Hematopoietic multipotent progenitor cell treated with erythropoietin and hydrocortisone succinate and interleukin-3 and kit ligand, for 6 days (in vitro differentiated cells): Measurements from ENCODE around the gene PRPF6.
"Not testable (repeated sequence)": the region's sequence is repeated elsewhere in the genome, so short reads cannot be mapped to it uniquely, and the experiment has no call there.

Experiments
- DNase-seq: peaks from one replicate; pipeline ENCODE4 v3.0.0-alpha.2; 2015

Gene PRPF6

GRCh38 chr20:63960654-63961621 is 20.0 kb upstream of the PRPF6 start:
- DNase-seq: not testable (repeated sequence)

DNA sequence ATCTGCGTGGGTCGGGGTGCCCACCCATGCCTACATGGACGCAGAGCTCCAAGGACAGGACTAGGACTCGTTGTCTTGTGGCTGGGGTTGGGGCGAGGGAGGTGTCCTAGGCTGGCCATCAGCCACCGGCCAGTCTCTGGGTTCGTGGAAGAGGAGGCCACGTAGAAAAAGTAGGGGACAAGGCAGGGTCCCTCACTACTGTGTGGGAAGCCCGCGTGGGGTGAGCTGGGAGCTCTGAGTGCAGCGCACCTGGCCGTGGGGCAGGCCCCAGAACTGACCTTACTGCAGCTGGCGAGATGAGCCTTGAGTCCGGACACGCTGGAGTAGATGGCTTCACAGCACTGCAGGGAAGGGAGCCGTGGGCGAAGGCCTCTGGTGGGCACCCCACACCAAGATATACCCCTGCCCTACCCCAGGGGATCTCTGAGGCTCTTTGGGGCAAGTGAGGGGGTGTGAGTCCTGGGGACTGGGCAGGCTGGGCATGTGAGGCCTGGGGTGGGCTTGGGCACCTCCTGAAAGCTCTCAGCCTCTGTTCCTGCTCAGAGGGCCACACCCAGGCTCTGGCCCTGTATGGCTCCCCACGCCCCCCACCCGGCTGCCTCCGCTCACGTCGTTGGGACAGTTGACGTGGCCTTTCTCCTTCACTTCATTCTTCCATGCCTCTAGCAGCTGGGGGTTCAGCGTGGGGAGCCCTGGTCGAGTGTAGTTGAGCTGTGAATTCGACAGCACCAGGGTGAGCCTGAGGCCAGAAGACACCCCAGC is 19.1 kb upstream of the PRPF6 start:
- no peak for DNase-seq

- DNase-seq: no peak
These were observed 18.2 kb upstream of the PRPF6 start for GRCh38 chr20:63962426-63963347.

- no peak for DNase-seq
These were observed 17.6 kb upstream of the PRPF6 start for GRCh38 chr20:63963348-63963741.

DNA sequence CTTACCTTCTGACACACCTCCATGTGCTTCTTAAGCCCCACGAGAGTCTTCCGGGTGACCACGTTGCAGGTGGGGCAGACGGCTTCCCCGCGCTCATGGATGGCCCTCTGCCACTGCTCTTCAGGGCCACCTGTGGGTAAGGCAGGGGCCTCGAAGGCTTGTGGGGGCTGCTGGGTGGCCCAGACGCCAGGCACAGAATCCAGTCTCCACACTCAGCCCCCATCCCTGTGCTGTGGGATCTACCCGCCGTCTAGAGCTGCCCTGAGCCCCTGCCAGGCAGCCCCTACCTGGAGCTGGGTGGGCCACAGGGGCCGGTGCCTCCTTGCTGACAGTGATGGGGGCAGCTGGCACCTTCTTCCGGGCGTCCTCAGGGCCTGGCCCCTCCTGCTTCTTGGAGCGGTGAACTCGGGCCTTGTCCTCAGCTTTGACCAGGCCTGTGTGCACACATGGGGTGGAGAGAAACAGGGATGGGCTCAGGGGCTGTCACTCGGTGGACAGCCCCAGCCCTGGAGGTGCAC is 17.1 kb upstream of the PRPF6 start:
- no peak for DNase-seq

- no peak for DNase-seq
These were observed 16.5 kb upstream of the PRPF6 start for GRCh38 chr20:63964412-63964811.

DNA sequence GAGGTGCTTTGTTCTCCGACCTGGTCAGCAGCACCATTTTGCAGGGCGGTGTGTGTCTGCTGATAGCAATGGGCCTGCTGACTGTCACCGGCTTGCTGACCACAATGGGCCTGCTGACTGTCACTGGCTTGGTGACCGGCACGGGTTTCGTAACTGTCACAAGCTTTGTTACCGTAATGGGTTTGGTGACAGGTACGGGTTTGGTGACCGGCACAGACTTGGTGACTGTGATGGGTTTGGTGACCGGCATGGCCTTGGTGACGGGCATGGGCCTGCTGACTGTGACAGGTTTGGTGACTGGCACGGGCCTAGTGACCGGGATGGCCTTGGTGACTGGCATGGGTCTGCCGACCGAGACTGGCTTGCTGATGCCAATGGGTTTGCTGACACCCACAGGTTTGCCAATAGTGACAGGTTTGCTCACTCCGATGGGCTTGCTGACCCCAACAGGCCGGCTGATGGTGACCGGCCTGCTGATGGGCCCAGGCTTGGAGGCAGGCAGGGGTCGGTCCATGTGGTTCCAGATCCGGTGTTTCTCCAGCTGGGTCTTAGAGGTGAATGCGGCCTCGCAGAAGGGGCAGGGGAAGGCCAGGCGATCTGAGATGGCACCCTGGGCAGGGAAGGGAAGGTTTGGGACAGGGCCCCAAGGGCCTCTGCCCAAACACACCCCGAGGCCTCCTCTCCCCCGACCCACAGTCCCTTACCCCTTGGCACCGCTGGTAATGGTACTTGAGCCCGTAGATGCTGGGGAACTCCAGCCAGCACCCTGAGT is 14.6 kb upstream of the PRPF6 start:
- no peak for DNase-seq

GRCh38 chr20:63966944-63967322 is 14.0 kb upstream of the PRPF6 start:
- DNase-seq: no peak

DNA sequence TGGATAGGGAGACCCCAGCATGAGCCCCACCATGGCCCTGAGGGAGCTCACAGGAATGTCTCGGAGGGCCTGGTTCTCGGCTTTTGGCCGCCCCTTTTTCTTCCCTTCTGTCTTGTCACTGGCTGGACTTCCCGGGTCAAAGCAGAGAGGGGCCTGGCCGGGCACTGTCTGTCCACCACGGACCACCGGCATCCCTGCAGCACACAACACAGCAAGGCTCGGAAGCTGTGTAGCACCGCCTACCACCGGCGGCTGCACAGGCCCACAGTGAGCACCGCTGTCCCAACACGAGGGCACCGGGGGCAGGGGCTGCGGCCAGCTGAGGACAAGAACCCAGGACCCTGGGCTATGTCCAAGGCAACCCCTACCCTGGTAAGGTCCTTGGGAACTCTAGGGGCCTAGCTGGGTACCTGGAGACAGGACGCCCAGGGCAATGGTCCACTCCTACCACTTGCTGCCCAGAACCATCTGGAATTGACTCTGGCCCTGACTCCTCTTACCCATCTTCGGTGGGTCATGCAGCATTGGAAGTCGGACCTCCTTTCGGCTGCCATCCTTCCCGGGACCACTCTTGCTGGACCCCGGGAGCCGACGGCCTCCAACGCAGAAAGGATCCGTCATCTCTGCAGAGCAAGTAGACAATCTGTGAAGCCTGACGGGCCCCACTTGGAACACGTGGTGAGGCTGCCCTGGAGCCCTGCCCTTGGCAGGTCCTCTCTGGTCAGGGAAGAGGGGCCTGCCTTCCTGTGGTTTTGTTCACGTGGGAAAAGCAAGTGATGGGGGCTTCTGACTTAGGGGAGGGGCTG is 13.4 kb upstream of the PRPF6 start:
- DNase-seq: no peak

- DNase-seq: peak; percentile 22
These were observed 12.6 kb upstream of the PRPF6 start for GRCh38 chr20:63968136-63968927.

GRCh38 chr20:63968928-63969760 is 11.8 kb upstream of the PRPF6 start:
- DNase-seq: peak; percentile 56

DNA sequence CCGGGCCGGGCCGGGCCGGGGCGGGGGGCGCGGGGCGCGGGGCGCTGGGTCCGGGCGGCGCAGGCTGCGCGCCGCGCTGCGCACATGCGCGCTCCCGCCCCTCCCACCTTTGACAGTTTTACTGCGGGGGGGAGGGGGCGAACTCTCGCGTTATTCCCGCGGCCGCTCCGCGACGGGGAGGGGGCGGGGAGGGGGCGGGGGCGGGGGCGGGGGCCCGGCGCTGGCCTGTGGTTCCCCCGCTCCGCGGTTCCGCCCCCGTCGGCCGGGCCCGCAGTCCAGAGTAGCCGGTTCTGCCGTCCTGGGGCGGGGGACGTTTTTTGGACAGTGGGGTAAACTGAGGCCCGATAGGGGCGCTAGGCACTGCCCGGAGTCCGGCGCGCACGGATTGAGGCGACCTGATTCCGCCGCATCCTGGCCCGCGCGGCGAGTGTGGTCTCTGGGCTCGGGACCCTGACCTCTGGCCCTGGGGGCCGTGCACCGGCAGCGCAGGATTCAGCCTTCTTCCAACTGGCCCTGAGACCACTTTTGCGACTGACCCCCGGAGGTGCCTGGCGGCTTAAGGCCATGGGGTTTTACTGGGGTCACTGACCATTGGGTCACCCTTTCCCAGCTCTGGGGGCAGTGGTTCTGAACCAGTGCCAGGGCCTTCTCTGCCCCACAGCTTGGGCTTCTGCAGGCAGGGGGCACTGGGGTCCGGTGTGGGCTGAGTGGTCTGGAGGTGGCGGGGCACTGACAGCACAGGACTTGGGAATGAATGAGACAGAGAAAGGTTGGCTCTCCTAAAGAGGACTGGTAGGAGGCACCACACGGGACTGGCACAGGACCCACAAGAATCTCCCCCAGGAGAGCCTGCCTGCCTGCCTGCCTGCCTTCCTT is 10.9 kb upstream of the PRPF6 start, which contains the start of gene ZNF512B:
TSS of gene ZNF512B (minus strand) at position 93 of the 876 bp plus-strand sequence. CDS start 1,980 bp downstream, outside the sequence.
- DNase-seq: peak; percentile 81

GRCh38 chr20:63970714-63971431 is 10.1 kb upstream of the PRPF6 start:
- DNase-seq: no peak

- not testable (repeated sequence) for DNase-seq
These were observed 9.0 kb upstream of the PRPF6 start for GRCh38 chr20:63971960-63972311.

GRCh38 chr20:63972312-63973159 is 8.4 kb upstream of the PRPF6 start:
- DNase-seq: no peak

DNA sequence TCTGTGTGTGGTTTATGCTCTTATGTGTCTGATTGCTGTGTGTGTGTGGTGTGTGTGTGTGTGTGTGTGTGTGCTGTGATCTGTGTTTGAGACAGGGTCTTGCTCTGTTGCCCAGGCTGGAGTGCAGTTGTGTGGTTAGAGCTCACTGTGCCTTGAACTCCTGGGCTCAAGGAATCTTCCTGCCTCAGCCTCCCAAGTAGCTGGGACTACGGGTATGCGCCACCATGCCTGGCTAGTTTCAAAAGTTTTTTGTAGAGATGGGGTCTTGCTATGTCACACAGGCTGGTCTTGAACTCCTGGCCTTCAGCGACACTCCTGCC is 7.8 kb upstream of the PRPF6 start:
- no peak for DNase-seq
